ENCODE results near the gene TMCC1.

The TMCC1 gene

GRCh38 chr3:129735638-129736037, 157.9 kb downstream of the TMCC1 start:
- TF ChIP-seq CTCF (IDR thresholded peaks at IDR 0.05; ENCODE audit: borderline replicate concordance, control extremely low read depth, extremely low read depth, insufficient read depth, missing control alignments): no peak
- in situ Hi-C loops (cut with MboI; ENCODE audit: low sequenced_read_pairs, unreplicated experiment): no loop called here
- DNase-seq (ENCODE audit: low spot score): no peak

GRCh38 chr3:129734449-129734848, 159.1 kb downstream of the TMCC1 start:
- DNase-seq (ENCODE audit: low spot score): no peak
- in situ Hi-C loops (cut with MboI; ENCODE audit: low sequenced_read_pairs, unreplicated experiment): no loop called here
- TF ChIP-seq CTCF (IDR thresholded peaks at IDR 0.05; ENCODE audit: borderline replicate concordance, control extremely low read depth, extremely low read depth, insufficient read depth, missing control alignments): no peak

DNA sequence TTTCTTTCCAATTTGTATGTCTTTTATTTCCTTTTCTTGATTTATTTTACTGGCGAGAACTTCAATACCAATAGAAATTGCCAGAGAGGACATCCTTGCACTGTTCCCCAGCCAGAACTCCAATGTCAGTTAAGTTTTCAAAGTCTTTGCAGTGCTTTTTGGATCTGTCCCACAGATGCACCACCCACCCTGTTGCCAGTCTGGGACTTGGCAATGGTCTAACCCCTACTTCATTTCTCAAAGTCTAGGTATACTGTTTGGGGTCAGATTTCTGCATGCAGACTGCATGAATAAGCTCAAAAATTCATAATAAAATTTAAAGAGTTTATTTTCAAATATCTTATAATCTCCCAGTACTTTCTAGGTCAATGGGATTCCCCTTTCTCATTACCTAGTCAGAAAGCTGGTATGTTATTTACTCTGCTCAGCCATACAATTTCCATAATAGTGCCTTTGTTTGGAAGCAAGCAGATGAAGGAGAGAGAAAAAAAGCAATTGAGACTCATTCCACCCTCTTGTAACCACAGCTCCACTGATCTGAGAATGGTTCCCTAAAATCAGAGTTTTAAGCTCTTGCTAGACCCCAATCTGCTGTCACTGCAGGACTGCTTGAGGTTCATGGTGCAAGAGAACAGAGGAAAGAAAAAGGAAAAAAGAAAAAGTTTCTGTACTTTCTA, 161.2 kb downstream of the TMCC1 start:
- DNase-seq (ENCODE audit: low spot score): no peak
- TF ChIP-seq CTCF (IDR thresholded peaks at IDR 0.05; ENCODE audit: borderline replicate concordance, control extremely low read depth, extremely low read depth, insufficient read depth, missing control alignments): no peak
- in situ Hi-C loops (cut with MboI; ENCODE audit: low sequenced_read_pairs, unreplicated experiment): no loop called here

DNA sequence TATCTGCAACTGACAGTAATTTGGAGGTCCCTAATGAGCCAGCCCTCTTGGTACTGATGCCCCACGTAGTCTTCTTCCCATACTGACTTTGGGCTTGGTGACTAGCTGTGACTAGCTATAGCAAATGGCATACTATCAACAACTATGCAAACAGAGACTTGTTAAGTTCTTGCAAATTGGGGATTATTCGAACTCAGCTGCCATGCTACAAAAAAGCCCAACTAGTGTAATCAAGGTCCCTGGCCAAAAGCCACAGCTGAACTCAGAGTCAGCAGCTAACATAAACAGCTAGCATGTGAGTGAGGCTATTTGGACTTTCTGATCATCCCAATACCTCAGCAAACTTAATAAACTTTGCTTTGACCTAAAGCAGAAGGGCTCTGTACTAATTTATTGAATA, 165.8 kb downstream of the TMCC1 start:
- no peak for DNase-seq (ENCODE audit: low spot score)
- in situ Hi-C loops (cut with MboI; ENCODE audit: low sequenced_read_pairs, unreplicated experiment): no loop called here
- no peak for TF ChIP-seq CTCF (IDR thresholded peaks at IDR 0.05; ENCODE audit: borderline replicate concordance, control extremely low read depth, extremely low read depth, insufficient read depth, missing control alignments)

GRCh38 chr3:129723558-129724324, 169.8 kb downstream of the TMCC1 start:
- in situ Hi-C loops (cut with MboI; ENCODE audit: low sequenced_read_pairs, unreplicated experiment): no loop called here
- no peak for DNase-seq (ENCODE audit: low spot score)
- TF ChIP-seq CTCF (IDR thresholded peaks at IDR 0.05; ENCODE audit: borderline replicate concordance, control extremely low read depth, extremely low read depth, insufficient read depth, missing control alignments): no peak

- TF ChIP-seq CTCF (IDR thresholded peaks at IDR 0.05; ENCODE audit: borderline replicate concordance, control extremely low read depth, extremely low read depth, insufficient read depth, missing control alignments): no peak
- DNase-seq (ENCODE audit: low spot score): no peak
- in situ Hi-C loops (cut with MboI; ENCODE audit: low sequenced_read_pairs, unreplicated experiment): no loop called here
Measured at GRCh38 chr3:129722527-129722926, 171.0 kb downstream of the TMCC1 start.

Measured in GM13976 (cell line).